Head of caudate nucleus (tissue), 42 donors: Measurements from ENCODE around the gene TACSTD2.
"Not testable (repeated sequence)": the region's sequence is repeated elsewhere in the genome, so short reads cannot be mapped to it uniquely, and the experiment has no call there.

ENCODE experiments used
- DNase-seq, 42 donors: peaks; one replicate each; pipeline versions ENCODE4 v3.0.0 to v3.0.0-alpha.2; 2020 to 2021; ENCODE audit warnings: mixed read lengths in 7 of 42
- intact Hi-C: fragments of 100-400 bp; cut with DNase I; formaldehyde crosslinking; loops from one replicate; pipeline ENCODE4 v1.15.0; 2022

TACSTD2 gene

DNA sequence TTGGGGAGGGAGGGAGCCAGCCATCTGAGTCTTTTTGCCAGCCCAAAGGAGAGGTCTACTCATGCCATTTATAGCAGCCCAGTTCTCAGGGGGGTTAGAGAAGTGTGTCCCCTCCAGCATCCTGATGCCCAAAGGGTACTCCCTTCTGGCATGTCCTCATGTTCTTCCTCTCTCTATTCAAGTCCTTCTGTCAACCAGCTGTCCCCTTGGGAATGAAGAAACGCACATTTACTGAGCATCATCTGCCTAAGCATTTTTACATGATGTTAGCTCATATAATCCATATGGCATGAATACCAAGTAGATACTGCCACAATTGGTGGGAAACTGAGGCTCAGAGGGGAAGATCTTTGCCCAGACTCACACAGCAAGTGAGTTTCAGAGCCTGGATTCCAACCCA is 14.8 kb upstream of the TACSTD2 start:
- no peak for DNase-seq
- intact Hi-C loops, result no loop called here

GRCh38 chr1:58590019-58590418 is 13.0 kb upstream of the TACSTD2 start:
- no peak for DNase-seq
- intact Hi-C loops, result no loop called here

DNA sequence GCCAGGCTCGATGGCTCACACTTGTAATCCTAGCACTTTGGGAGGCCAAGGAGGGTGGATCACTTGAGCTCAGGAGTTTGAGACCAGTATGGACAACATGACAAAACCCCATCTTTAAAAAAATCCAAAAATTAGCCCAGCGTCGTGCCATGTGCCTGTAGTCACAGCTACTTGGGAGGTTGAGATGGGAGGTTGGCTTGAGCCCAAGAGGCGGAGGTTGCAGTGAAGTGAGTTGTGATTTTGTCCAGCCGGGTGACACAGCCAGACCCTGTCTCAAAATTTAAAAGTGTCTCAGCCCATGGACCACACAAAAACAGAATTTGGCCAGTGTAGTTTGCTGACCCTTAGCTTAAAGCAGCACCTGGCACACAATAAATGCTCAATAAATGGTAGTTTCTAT is 11.3 kb upstream of the TACSTD2 start:
- intact Hi-C loops, result no loop called here
- DNase-seq, result no peak

DNA sequence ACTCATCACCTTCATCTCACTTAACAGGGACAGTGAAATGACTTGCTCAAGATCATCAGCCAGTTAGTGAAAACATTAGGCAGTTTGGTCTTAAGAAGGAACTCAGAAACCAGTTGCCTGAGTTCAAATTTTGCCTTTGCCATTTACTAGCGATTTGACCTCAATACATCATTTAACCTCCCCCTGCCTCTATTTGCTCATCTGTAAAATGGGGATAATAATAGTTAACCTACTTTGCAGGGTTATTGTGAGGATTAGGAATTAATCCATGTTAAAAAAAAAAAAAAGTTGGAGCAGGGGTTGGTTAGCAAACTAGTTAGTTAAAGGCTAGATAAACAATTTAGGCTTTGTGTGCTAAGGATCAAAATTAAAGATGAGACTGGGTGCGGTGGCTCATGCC is 10.6 kb upstream of the TACSTD2 start:
- DNase-seq, result no peak
- intact Hi-C loops, result no loop called here

DNA sequence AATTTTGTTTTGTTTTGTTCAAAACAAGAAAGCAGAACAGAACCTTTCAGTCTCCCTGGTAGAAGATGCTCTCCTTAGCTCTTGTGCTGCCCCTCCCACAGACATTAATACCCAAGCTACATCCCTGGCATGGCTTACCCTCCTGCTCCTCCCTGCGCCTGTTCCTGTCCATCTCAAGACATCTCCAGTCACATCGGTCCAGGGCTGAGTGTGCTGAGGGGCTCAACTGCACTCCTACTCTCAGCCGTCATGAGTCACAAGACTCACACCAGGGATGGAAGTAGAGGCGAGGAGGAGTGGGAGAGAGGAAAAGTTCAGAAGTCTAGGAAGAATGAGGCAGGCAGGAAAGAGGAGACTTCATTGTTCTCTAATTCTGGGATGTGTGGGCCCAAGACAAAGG is 9.2 kb upstream of the TACSTD2 start:
- no peak for DNase-seq
- intact Hi-C loops, result no loop called here

GRCh38 chr1:58585581-58586151 is 8.6 kb upstream of the TACSTD2 start:
- DNase-seq, result no peak
- intact Hi-C loops, result no loop called here

GRCh38 chr1:58585166-58585565 is 8.1 kb upstream of the TACSTD2 start:
- DNase-seq, result peak in 1 of 42 donors; percentile 27
- intact Hi-C loops, result no loop called here

- peak in 3 of 42 donors; percentile 13 to 65 (median 28) for DNase-seq
- intact Hi-C loops, result no loop called here
Observed at GRCh38 chr1:58584082-58584895, 7.2 kb upstream of the TACSTD2 start.

GRCh38 chr1:58583496-58583895 is 6.4 kb upstream of the TACSTD2 start:
- intact Hi-C loops, result no loop called here
- no peak for DNase-seq

DNA sequence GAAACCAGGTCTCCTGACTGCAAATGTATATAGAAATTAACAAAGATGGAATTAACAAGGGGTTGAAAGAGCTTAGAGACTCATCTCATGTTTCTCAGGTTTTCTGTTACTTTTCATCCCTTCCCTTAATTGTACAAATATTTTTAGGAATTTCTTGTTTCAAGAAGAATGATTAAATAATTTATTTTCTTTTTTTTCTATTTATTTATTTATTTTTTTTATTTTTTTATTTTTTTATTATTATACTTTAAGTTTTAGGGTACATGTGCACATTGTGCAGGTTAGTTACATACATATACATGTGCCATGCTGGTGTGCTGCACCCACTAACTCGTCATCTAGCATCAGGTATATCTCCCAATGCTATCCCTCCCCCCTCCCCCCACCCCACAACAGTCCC is 5.1 kb upstream of the TACSTD2 start:
- DNase-seq, intact Hi-C loops: not testable (repeated sequence)

DNA sequence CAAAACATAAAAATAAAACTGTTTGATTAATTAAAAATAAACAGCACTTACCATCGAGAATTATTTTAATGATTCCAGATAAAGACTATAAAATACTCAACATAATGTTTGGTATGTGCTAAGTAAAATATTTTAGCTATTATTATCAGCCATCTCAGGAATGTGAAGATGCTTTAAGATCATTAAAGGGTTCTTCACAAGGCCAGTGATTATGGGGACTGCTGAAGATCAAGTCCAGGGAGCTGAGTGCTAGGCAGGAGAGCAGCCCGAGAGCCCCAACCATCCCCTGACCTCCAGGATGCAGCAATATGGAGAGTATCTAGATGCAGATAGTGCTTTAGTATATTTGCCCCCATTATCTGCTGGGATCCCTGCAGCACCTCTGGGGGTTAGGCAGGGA is 4.6 kb upstream of the TACSTD2 start:
- intact Hi-C loops, result no loop called here
- no peak for DNase-seq

GRCh38 chr1:58580186-58580585 is 3.1 kb upstream of the TACSTD2 start:
- intact Hi-C loops, result no loop called here
- DNase-seq, result peak in 21 of 42 donors; percentile 15 to 74 (median 41)

DNA sequence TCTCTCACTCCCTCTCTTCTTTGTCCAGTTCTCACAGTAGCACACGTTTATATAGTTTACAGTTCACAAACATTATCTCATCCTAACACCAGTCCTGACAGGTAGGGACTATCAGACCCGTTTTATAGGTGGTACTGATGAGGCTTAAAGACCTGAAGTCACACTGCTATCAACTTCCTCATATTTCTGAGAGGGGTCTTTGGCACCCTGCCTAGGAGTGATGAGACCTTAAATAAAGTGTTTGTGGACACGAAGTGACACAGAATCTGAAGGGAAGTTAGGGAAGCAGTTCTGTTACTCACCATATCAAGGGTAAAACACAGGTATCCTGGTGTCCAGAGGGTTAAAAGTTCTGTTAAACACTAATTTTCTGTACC is 590 bp upstream of the TACSTD2 start:
- intact Hi-C loops, result no loop called here
- no peak for DNase-seq

DNA sequence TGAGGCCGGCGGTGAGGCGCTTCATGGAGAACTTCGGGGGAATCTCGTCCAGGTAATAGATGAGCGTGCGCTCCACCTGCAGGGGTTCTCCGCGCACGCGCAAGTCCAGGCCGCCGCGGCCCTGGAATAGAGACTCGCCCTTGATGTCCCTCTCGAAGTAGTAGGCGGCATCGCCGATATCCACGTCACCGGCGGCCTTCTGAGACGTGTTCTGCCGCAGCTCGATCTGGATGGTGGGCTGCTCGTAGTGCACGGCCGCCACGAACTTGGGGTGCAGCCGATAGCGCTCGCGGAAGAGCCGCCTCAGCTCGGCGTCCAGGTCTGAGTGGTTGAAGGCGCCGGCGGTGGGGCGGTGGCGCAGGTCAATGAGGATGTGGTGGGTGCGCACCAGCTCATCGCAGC is 726 bp downstream of the TACSTD2 start:
- intact Hi-C loops, result no loop called here
- no peak for DNase-seq

GRCh38 chr1:58575551-58576324 is 1.3 kb downstream of the TACSTD2 start:
- DNase-seq, result no peak
- intact Hi-C loops, result no loop called here

- intact Hi-C loops, result no loop called here
- DNase-seq, result no peak
Observed at GRCh38 chr1:58574816-58575215, 2.2 kb downstream of the TACSTD2 start.

- intact Hi-C loops, result no loop called here
- no peak for DNase-seq
Observed at GRCh38 chr1:58573705-58574591, 3.1 kb downstream of the TACSTD2 start.

DNA sequence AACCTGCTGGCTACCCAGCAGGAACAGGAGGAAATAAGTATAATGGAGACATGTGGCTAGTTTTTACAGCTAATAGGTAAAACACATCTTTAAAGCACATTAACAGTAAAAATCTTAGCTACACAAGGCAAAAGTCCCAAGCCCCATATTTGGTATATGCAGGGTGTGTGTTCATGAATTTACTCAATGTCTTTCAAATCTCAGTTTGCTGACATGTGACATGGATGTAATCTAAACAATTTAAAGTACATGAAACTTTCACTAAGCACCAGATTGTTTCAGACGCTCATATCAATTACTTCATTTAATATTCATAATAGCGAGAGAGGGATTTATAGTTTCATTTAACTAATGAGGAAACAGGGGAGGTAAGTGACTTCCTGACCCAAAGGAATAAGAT is 3.9 kb downstream of the TACSTD2 start:
- intact Hi-C loops, result no loop called here
- no peak for DNase-seq

GRCh38 chr1:58572690-58573089 is 4.4 kb downstream of the TACSTD2 start:
- intact Hi-C loops, result no loop called here
- no peak for DNase-seq
